ENCODE measurements around the gene CHST12. TPM values are rescaled to one million over a fixed set of nuclear protein-coding genes. Genes with fewer than 3 reads are reported as not detected.
"Not testable (repeated sequence)": the region's sequence is repeated elsewhere in the genome, so short reads cannot be mapped to it uniquely, and the experiment has no call there.

Gene CHST12
- total RNA-seq, 1 donor from 2014 or later, result 32.6 TPM

DNA sequence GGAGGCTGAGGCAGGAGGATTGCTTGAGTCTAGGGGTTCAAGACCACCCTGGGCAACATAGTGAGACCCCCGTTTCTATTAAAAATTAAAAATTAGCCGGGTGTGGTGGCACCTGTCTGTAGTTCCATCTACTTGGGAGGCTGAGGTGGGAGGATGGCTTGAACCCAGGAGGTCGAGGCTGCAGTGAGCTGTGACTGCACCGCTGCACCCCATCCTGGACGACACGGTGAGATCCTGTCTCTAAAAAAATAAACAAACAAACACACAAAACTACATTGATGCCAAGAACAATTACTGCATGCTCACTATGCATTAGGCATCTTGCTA lies 761 bp upstream of the CHST12 start:
- DNase-seq (ENCODE audit: extremely low read depth, low read depth, low spot score), result no peak

DNA sequence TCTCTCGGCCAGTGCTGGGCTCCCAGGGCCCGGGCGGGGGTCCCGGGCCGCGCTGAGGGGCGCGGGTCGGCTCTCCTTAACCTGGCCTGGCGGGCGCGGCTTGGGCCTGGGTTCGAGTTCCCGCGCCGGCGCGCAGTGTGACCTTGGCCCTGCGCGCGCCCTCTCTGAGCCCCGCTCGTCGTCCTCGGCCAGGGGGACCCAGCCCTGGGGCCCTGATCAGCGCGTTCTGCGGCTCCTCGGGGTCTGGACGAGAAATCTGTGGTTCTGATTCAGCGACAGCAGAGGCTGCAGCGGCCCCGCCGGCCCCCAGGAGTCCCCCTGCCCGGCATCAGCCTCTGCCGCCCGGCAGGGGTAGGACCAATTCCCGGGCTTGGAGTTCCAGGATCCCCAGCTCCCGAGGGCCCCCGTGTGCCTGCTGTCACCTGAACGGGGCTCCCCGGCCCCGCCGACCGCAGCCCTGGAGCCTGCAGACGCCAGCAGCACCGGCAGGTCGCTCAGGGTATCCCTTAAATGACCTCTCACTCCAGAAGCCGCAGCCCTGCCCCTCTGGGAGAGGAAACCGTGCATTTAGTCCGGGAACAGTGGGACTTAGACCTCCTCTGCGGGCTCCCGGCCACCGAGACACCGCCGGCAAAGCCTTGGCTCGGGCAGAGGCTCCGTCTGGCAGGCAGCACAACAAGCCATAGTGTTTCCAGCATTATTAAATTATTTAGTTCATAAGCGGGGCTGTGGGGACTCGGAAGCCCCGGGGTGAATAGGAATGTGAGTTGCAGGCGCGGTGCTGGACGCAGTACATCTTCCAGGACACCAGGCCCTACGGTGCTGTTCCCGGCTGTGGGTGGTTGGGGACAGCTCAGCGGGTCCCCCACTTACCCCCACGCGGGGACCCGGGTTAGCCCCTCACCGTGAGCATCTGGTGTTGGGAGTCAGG lies 572 bp downstream of the CHST12 start:
- no peak for DNase-seq (ENCODE audit: extremely low read depth, low read depth, low spot score)

DNA sequence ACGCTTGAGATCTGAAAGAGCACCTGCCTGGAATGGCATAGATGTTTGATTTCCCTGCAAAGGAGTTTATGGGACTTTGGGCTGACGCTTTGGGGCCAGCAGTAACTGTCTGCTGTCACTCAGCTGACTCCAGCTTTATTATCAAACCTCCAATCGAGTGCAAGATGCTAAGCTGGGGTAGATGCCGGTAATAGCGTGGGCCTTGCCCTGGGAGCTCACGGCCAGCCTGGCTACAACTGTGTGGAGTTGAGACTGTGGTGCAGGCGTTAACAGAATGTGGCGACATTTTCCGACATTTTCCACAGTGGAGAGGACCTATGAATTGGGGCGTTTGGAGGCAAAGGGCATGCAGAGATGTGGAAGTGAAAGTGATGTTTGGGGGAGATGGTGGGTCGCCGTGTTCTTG lies 1.3 kb downstream of the CHST12 start:
- no peak for DNase-seq (ENCODE audit: extremely low read depth, low read depth, low spot score)

DNA sequence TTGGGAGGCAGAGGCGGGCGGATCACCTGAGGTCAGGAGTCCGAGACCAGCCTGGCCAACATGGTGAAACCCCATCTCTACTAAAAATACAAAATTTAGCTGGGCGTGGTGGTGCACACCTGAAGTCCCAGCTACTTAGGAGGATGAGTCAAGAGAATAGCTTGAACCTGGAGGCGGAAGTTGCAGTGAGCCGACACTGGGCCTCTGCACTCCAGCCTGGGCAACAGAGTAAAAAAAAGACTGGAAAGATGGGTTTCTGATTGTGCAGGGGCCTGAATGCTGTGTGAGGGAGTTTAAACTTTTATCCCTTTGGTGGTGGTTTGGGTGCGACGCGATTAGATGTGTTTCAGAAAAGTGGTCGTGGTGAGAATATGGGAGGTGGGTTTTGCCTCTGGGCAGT lies 1.8 kb downstream of the CHST12 start:
- DNase-seq (ENCODE audit: extremely low read depth, low read depth, low spot score), result no peak

DNA sequence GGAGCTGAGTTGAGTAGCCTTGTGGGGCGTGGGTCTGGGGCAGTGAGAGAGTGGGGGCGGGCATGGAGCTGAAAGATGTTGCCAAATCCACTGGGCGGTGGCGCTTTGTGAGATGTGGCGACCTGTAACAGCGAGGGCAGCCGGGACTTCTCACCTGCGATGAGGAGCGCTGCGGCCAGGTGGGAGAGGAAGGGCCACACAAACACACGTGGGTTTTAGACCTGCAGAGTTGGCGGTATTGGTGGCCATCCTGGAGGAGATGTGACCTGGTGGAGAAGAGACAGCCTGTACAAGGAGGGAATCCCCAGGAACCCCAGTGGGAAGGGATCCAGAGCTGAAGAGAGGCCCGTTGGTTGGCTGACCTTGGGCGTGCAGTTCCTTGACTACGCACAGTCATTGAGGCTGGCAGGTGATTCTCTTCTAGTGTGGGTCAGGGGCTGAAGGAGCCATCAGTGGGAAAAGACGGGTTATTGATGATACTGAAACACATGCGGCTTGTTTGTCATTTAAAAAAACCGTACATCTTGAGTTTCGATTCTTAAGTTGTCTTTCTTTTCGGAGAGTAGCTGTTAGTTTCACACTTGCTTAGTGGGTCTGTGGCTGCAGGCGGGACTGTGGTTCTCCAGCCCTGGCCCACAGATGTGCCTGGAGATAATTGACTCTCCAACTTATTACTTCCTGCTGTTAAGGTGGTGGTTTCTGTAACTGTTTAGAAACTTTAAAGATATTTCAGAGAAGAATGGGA lies 2.4 kb downstream of the CHST12 start:
- DNase-seq (ENCODE audit: extremely low read depth, low read depth, low spot score), result no peak

DNA sequence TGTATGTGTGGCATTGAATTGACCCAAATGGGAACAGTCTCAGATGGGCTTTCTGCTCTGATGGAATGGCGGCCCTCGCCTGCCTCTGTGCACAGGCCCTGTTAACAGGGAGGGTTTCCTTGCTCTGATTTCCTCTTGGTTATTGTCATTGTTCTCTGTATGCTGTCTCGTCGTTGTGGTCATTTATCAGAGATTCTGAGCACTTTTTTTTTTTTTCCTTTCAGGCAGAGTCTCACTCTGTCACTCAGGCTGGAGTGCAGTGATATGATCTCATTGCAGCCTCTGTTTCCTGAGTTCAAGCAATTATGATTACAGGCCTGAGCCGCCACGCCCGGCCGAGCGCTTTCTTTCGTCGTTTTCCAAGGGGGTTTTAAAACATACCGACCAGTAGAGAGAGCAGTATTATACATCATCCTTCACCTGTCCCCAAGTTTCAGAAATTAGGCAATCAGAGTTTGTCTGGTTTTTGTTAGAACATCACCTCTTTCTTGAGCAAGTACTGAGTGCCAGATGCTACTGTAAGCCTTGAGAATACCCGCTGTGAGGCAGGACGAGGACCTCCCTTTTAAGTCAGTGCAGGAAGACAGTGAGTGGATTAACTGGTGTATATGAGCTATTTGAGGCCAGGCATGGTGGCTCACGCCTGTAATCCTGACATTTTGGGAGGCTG lies 6.5 kb downstream of the CHST12 start:
- no peak for DNase-seq (ENCODE audit: extremely low read depth, low read depth, low spot score)

DNA sequence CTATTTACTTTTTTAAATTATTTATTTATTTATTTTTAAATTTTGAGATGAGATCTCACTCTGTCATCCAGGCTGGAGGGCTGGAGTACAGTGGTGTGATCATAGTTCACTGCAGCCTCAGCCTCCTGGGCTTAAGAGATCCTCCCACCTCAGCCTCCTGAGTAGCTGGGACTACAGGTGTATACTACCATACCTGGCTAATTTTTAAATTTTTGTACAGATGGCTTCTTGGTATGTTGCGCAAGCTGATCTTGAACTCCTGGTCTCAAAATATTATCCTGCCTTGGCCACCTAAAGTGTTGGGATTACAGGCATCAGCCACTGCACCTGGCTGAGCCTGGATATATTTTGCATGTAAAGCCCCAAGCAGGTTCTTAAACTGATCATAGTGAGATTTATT lies 7.6 kb downstream of the CHST12 start:
- DNase-seq (ENCODE audit: extremely low read depth, low read depth, low spot score), result no peak

DNA sequence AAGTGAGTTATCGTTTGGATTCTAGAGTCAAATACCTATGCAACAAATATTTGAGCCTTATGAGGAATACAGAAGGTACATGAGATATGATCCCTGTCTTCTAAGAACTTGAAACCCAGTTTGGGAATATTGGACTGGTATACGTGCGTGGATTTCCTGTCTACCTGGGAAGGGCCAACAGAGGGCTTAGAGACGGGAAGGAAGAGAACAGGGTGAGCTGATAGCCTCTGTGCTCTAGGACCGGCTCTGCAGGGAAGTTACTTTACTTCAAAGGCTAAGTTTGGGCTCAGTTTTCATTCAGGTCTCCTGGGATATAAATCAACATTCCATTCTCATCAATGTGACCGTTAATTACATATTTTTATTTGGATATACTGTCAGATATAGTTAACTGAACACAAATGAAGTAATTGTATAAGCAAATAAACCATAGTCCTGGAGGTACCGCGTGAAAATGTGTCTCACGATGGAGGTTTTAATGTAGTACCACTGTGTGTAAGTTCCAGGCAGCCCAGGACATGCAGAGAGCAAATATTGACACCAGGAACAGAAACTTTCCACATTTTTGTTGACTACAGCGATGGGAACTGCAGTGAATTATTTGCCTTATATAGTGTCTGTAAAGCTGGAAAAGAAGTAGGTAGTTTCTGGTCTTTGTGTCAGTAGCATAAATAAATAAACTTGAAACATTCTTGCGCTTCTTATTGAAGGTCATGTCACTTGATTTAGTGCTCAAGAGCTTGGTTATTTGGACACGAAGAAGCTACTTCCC lies 8.6 kb downstream of the CHST12 start:
- no peak for DNase-seq (ENCODE audit: extremely low read depth, low read depth, low spot score)

DNA sequence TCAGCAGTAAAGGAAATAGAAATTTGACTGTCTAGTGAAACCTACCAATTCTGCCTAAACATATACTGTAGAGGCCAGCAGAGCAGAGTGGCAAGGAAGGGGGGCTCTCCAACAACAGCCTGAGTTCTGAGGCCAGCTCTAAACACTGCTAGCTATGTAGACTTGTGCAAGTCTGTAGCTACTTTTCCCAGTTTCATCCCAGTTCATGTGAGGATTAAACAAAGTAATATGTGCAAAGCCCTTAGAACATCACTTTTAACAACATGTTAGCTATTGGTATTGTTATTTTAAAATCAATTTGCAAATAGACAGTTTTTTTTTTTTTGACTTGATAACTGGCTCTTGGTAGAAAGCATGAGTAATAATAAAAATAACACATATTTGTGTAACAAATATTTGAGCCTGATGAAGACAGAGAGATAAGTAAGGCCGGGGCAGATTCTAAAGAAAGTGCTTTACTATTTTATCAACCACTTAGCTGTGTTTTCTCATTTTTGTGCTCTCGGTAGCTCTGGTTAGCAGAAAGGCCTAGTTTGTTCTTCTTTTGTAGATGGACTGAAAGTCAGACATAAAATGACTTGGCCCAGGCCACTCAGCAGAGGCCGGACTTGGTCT lies 9.3 kb downstream of the CHST12 start:
- no peak for DNase-seq (ENCODE audit: extremely low read depth, low read depth, low spot score)

DNA sequence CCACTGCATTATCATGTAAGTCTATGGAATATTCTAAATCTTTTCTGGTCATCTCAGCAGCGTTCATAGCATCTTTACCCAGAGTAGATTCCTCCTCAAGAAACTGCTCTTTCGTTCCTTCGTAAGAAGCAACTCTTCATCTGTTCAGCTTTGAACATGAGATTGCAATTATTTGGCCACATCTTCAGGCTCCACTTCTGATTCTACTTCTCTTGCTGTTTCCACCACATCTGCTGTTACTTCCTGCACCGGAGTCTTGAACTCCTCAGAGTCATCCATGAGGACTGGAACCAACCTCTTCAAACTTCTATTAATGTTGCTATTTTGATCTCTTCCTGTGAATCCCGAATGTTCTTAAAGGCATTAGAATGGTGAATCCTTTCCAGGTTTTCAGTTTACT lies 12.7 kb downstream of the CHST12 start:
- no peak for DNase-seq (ENCODE audit: extremely low read depth, low read depth, low spot score)

DNA sequence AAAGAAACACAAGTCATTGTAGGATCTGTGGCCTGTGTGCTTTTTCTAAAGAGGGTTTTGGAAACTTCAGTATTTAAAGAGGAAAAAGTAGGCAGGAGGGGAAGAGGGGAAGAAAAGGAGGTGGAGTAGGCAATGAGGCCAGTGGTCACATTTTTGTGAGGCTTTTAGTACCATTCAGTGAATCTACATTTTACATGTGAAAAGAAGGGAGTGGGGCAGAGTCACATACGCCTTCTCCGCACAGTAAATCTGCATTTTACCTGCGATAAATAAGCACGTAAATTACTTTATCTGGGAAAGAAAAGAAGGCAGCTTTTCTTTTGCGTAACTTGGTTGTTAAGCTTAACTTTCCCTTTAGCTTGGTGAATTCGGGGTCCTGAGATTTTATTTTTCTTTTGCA lies 13.2 kb downstream of the CHST12 start:
- DNase-seq (ENCODE audit: extremely low read depth, low read depth, low spot score), result no peak

DNA sequence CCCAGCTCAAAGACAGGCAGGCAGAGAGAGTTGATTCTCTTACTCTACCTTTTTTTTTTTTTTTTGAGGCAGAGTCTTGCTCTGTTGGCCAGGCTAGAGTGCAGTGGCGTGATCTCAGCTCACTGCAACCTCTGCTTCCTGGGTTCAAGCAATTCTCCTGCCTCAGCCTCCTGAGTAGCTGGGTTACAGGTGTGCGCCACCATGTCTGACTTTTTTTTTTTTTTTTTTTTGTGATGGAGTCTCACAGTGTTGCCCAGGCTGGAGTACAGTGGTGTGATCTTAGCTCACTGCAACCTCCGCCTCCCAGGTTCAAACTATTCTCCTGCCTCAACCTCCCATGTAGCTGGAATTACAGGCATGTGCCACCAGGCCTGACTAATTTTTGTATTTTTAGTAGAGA lies 13.8 kb downstream of the CHST12 start:
- DNase-seq (ENCODE audit: extremely low read depth, low read depth, low spot score), result not testable (repeated sequence)

DNA sequence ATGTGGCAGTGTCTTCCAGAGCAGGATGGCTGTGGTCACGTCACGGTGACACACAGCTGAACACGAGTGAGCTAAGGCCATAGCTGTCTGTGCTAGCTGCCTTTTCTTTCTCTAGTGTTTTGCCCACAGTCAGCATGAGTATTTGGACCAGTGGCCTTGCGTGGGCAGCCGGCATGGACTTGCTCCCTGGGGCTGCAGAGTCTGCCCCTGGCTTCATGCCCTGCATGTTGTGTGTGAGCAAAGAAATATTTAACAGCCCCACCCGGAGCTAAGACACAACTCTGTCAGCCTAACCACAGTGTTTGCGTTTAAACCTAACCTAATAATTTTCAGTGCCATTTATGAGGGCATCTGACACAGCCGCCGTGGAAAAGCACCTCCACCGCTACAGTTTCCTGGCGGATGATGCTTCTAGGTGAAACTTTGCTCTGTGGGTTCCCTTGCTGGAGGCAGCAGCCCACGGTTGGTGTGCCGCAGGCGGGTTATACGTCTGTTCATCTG lies 14.6 kb downstream of the CHST12 start:
- DNase-seq (ENCODE audit: extremely low read depth, low read depth, low spot score), result no peak

DNA sequence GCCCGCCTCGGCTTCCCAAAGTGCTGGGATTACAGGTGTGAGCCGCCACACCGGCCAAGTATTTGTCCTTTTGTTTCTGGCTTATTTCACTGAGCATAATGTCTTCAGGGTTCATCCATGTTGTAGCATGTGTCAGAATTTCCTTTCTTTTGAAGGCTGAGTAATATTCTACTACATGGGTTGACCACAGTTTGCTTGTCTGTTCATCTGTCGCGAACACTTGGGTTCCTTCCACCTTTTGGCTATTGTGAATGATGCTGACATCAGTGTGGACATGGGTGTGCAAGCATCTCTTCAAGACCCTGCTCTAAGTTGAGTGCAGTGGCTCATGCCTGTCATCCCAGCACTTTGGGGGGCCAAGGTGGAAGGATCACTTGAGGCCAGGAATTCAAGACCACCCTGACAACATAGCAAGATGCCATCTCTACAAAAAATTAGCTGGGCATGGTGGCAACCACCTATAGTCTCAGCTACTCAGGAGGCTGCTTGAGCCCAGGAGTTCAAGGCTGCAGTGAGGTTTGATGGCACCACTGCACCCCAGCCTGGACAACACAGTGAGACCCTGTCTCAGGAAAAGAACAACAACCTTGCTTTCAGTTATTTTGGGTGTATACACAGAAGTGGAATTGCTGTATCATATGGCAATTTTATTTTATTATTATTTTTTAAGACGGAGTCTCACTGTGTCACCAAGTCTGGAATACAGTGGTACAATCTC lies 17.0 kb downstream of the CHST12 start:
- DNase-seq (ENCODE audit: extremely low read depth, low read depth, low spot score), result no peak

DNA sequence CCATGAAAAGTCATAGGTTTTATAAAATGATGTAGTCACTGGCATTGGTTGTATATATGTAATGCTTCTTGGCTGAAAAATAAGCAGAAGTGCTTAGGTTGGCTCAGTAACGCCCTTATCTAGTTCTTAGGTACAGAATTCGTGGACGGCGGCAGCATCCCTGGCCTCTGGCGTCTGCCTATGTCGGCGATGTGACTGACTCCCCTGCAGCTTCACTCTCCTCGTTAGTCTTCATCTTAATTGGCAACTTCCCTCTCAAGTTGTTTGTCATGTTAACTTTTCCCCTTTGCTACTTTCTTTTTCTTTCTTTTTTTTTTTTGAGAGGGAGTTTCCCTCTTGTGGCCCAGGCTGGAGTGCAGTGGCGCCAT lies 18.5 kb downstream of the CHST12 start:
- DNase-seq (ENCODE audit: extremely low read depth, low read depth, low spot score), result no peak

DNA sequence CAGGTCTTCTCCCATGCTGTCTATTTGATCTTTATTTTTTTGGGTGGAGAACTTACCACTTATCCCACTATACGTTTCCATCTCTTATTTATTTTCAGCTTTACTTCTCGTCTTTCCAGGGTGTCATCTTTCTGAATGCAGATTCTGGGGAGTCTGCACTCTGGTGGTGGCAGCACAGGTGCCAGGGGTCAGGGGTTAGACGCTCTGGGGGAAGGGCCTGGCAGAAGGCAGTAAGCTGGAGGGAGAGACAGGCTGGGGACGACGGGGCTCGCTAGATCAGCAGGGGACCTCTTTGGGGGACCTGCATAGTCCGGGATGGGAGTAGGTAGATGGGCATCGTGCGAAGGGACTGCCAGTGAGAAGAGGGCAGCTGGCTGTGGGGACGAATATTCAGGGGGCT lies 22.3 kb downstream of the CHST12 start:
- DNase-seq (ENCODE audit: extremely low read depth, low read depth, low spot score), result no peak

DNA sequence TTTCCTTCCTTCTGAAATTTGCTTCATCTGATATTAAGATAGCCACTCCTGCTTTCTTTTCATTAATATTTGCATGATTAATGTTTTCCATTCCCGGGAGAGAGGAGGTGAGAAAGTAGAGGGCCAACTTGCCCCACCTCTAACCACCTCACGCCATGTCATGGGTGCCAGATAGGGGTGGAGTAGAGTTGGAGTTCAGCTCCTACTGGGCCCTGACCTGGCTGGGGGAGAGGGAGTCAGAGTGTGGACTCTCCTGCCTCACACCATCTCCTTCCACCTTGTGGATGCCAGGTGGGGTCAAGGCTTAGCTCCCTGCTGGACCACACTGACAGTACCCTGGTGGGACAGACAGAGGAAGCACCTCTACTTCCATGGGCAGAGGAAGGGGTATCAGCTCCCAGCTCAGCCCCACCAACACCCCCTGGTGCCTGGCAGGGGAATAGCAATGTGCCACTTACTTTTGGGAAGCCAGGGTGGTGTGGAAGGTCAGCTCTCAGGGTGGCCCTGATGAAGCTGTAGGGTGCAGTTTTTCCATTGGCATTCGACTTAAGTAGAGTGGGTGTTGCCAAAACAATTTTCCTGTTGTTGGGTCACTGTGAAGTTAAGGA lies 28.0 kb downstream of the CHST12 start:
- DNase-seq (ENCODE audit: extremely low read depth, low read depth, low spot score), result no peak

DNA sequence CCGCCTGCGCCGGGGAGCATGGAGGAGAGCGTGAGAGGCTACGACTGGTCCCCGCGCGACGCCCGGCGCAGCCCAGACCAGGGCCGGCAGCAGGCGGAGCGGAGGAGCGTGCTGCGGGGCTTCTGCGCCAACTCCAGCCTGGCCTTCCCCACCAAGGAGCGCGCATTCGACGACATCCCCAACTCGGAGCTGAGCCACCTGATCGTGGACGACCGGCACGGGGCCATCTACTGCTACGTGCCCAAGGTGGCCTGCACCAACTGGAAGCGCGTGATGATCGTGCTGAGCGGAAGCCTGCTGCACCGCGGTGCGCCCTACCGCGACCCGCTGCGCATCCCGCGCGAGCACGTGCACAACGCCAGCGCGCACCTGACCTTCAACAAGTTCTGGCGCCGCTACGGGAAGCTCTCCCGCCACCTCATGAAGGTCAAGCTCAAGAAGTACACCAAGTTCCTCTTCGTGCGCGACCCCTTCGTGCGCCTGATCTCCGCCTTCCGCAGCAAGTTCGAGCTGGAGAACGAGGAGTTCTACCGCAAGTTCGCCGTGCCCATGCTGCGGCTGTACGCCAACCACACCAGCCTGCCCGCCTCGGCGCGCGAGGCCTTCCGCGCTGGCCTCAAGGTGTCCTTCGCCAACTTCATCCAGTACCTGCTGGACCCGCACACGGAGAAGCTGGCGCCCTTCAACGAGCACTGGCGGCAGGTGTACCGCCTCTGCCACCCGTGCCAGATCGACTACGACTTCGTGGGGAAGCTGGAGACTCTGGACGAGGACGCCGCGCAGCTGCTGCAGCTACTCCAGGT lies 29.7 kb downstream of the CHST12 start:
- no peak for DNase-seq (ENCODE audit: extremely low read depth, low read depth, low spot score)

Data from glomerular endothelial cell (primary cell).